Dedifferentiated amniotic fluid mesenchymal stem cell (primary cell): Measurements from ENCODE around the gene PHACTR1.

ENCODE experiments used
- DNase-seq: peaks from one replicate; pipeline ENCODE4 v3.0.0-alpha.2; 2016; ENCODE audit errors: extremely low spot score

PHACTR1 gene

GRCh38 chr6:12951415-12951814 lies 234.8 kb downstream of the PHACTR1 start:
- no peak for DNase-seq

GRCh38 chr6:12952318-12952717 lies 235.8 kb downstream of the PHACTR1 start:
- no peak for DNase-seq

GRCh38 chr6:12955956-12956355 lies 239.4 kb downstream of the PHACTR1 start:
- no peak for DNase-seq

GRCh38 chr6:12956991-12957320 lies 240.4 kb downstream of the PHACTR1 start:
- no peak for DNase-seq

GRCh38 chr6:12957321-12958051 lies 240.9 kb downstream of the PHACTR1 start:
- peak; percentile 36 for DNase-seq

GRCh38 chr6:12958052-12958706 lies 241.6 kb downstream of the PHACTR1 start:
- no peak for DNase-seq

- DNase-seq, result no peak
These were observed 245.2 kb downstream of the PHACTR1 start for GRCh38 chr6:12961761-12962160.

GRCh38 chr6:12962529-12962928 lies 246.0 kb downstream of the PHACTR1 start:
- DNase-seq, result no peak

GRCh38 chr6:12962987-12963386 lies 246.4 kb downstream of the PHACTR1 start:
- DNase-seq, result no peak

- DNase-seq, result no peak
These were observed 247.0 kb downstream of the PHACTR1 start for GRCh38 chr6:12963567-12963966.

GRCh38 chr6:12967686-12968085 lies 251.1 kb downstream of the PHACTR1 start:
- no peak for DNase-seq

GRCh38 chr6:12968290-12968689 lies 251.7 kb downstream of the PHACTR1 start:
- DNase-seq, result no peak

- no peak for DNase-seq
These were observed 252.4 kb downstream of the PHACTR1 start for GRCh38 chr6:12968839-12969558.

GRCh38 chr6:12969966-12970365 lies 253.4 kb downstream of the PHACTR1 start:
- no peak for DNase-seq

- no peak for DNase-seq
These were observed 256.8 kb downstream of the PHACTR1 start for GRCh38 chr6:12973386-12973785.

- no peak for DNase-seq
These were observed 258.0 kb downstream of the PHACTR1 start for GRCh38 chr6:12974551-12974950.

GRCh38 chr6:12976366-12976765 lies 259.8 kb downstream of the PHACTR1 start:
- DNase-seq, result no peak

- no peak for DNase-seq
These were observed 260.6 kb downstream of the PHACTR1 start for GRCh38 chr6:12977206-12977605.

- no peak for DNase-seq
These were observed 261.2 kb downstream of the PHACTR1 start for GRCh38 chr6:12977806-12978205.

GRCh38 chr6:12980741-12981140 lies 264.2 kb downstream of the PHACTR1 start:
- no peak for DNase-seq

- no peak for DNase-seq
These were observed 268.2 kb downstream of the PHACTR1 start for GRCh38 chr6:12984776-12985175.

- DNase-seq, result no peak
These were observed 271.2 kb downstream of the PHACTR1 start for GRCh38 chr6:12987783-12988182.

- no peak for DNase-seq
These were observed 273.6 kb downstream of the PHACTR1 start for GRCh38 chr6:12990162-12990561.
